GM04503 (cell line): ENCODE measurements around the gene AGBL4.

Experiments
- DNase-seq: peaks from one replicate; pipeline ENCODE4 v3.0.0-alpha.2; 2012; ENCODE audit warnings: low read depth

AGBL4 gene

GRCh38 chr1:48943393-48943792, 1080.4 kb downstream of the AGBL4 start:
- DNase-seq, result no peak

- DNase-seq, result no peak
Observed at GRCh38 chr1:48940962-48941732, 1082.6 kb downstream of the AGBL4 start.

GRCh38 chr1:48940354-48940753, 1083.4 kb downstream of the AGBL4 start:
- no peak for DNase-seq

- DNase-seq, result no peak
Observed at GRCh38 chr1:48939828-48940227, 1083.9 kb downstream of the AGBL4 start.

- no peak for DNase-seq
Observed at GRCh38 chr1:48939042-48939441, 1084.7 kb downstream of the AGBL4 start.

GRCh38 chr1:48937732-48938131, 1086.0 kb downstream of the AGBL4 start:
- DNase-seq, result no peak

- DNase-seq, result no peak
Observed at GRCh38 chr1:48936436-48936835, 1087.3 kb downstream of the AGBL4 start.

- DNase-seq, result no peak
Observed at GRCh38 chr1:48932366-48932765, 1091.4 kb downstream of the AGBL4 start.

GRCh38 chr1:48931506-48932192, 1092.1 kb downstream of the AGBL4 start:
- no peak for DNase-seq

GRCh38 chr1:48930011-48930410, 1093.7 kb downstream of the AGBL4 start:
- no peak for DNase-seq

GRCh38 chr1:48924099-48924498, 1099.7 kb downstream of the AGBL4 start:
- no peak for DNase-seq

- no peak for DNase-seq
Observed at GRCh38 chr1:48923116-48923515, 1100.6 kb downstream of the AGBL4 start.

- DNase-seq, result no peak
Observed at GRCh38 chr1:48920851-48921250, 1102.9 kb downstream of the AGBL4 start.

- DNase-seq, result no peak
Observed at GRCh38 chr1:48917901-48918603, 1105.7 kb downstream of the AGBL4 start.

- no peak for DNase-seq
Observed at GRCh38 chr1:48917070-48917454, 1106.7 kb downstream of the AGBL4 start.

- DNase-seq, result peak; percentile 35
Observed at GRCh38 chr1:48916130-48917069, 1107.4 kb downstream of the AGBL4 start.

- DNase-seq, result no peak
Observed at GRCh38 chr1:48908606-48909005, 1115.1 kb downstream of the AGBL4 start.

- DNase-seq, result no peak
Observed at GRCh38 chr1:48906729-48907128, 1117.0 kb downstream of the AGBL4 start.

- DNase-seq, result no peak
Observed at GRCh38 chr1:48906164-48906563, 1117.6 kb downstream of the AGBL4 start.

- DNase-seq, result no peak
Observed at GRCh38 chr1:48903291-48903690, 1120.5 kb downstream of the AGBL4 start.

GRCh38 chr1:48898894-48899293, 1124.9 kb downstream of the AGBL4 start:
- no peak for DNase-seq

- DNase-seq, result no peak
Observed at GRCh38 chr1:48889615-48890014, 1134.1 kb downstream of the AGBL4 start.
